K562 (cell line): ENCODE results near the gene MBNL2. TPM values are rescaled to one million over a fixed set of nuclear protein-coding genes. Genes with fewer than 3 reads are reported as not detected.

Experiments used
- CTBP1 ChIP-seq: fragments of 450-650 bp; IDR thresholded peaks from 2 replicates; pipeline ENCODE4 v1.6.1; 2016; ENCODE audit warnings: borderline replicate concordance
- E4F1 ChIP-seq: fragments of 250-450 bp; sonication (Bioruptor Pico); IDR thresholded peaks from 2 replicates; pipeline ENCODE4 v1.5.0; 2021; ENCODE audit warnings: mild to moderate bottlenecking, borderline replicate concordance
- HNRNPH1 ChIP-seq: fragments of 200-400 bp; formaldehyde crosslinking; optimal IDR thresholded peaks from 2 replicates; pipeline ENCODE3; 2017; ENCODE audit warnings: low read depth, mild to moderate bottlenecking, low read length, moderate library complexity
- IFI16 ChIP-seq: fragments of 250-450 bp; sonication (Bioruptor Pico); IDR thresholded peaks from 2 replicates; pipeline ENCODE4 v2.1.2; 2022; ENCODE audit warnings: mild to moderate bottlenecking, inconsistent platforms
- IRF1 ChIP-seq: sonication (generic); formaldehyde crosslinking; IDR thresholded peaks from 2 replicates; pipeline ENCODE4 v1.8.0; 2022; ENCODE audit warnings: missing genetic modification reagents, mild to moderate bottlenecking, borderline replicate concordance
- KAT2B ChIP-seq: IDR thresholded peaks from one replicate; pipeline ENCODE4 v1.6.1; 2012; ENCODE audit warnings: low read depth, mild to moderate bottlenecking, control low read depth, inconsistent platforms, low read length, moderate library complexity
- KDM1A ChIP-seq, 2 experiments: fragments of 450-650 bp; IDR thresholded peaks; 2 replicates each; pipeline ENCODE4 v1.6.1; 2016; ENCODE audit warnings: mild to moderate bottlenecking in 2 of 2
- MAX ChIP-seq: sonication (generic); formaldehyde crosslinking; IDR thresholded peaks from 2 replicates; pipeline ENCODE4 v1.9.0; 2022; ENCODE audit warnings: mild to moderate bottlenecking, missing genetic modification reagents
- POLR2A ChIP-seq: fragments of 450-650 bp; conservative IDR thresholded peaks from 2 replicates; pipeline ENCODE4 v1.6.1; 2016
- RBM22 ChIP-seq: fragments of 200-400 bp; formaldehyde crosslinking; IDR thresholded peaks from 2 replicates; pipeline ENCODE4 v1.6.1; 2018; ENCODE audit warnings: low read length, low read depth; ENCODE audit not compliant: poor library complexity, severe bottlenecking
- SP1 ChIP-seq: sonication (generic); formaldehyde crosslinking; IDR thresholded peaks from 2 replicates; pipeline ENCODE4 v1.8.1; 2022; ENCODE audit warnings: mild to moderate bottlenecking, missing genetic modification reagents
- ZBTB8A ChIP-seq: fragments of 450-650 bp; IDR thresholded peaks from 2 replicates; pipeline ENCODE4 v1.6.1; 2018; ENCODE audit warnings: mild to moderate bottlenecking, moderate library complexity; ENCODE audit not compliant: partially characterized antibody
- ZC3H11A ChIP-seq: IDR thresholded peaks from 2 replicates; pipeline ENCODE4 v1.6.1; 2012; ENCODE audit warnings: low read depth, low read length, improper control_type of control experiment
- ZKSCAN1 ChIP-seq: fragments of 150-350 bp; IDR thresholded peaks from 2 replicates; pipeline ENCODE4 v1.6.1; 2016; ENCODE audit warnings: low read depth, low read length
- polyA plus RNA-seq, 8 experiments: library from polyadenylated mRNA; depleted of rRNA in 4 of 8; stranded (reverse) in 5 of 8; unstranded in 3 of 8; fragments of >200 nt; fragmentation: Nextera tagmentation in 2 of 8; fragmentation: Illumina TruSeq in 1 of 8; extraction: Ambion mirVana in 2 of 8; extraction: Trizol in 1 of 8; gene quantifications; 2 replicates each; pipeline versions ENCODE4 v1.2.1 to v1.2.3, GENCODE V29; 2011 to 2014; ENCODE audit warnings: inconsistent platforms in 1 of 8, missing spikeins in 1 of 8
- total RNA-seq, 7 experiments: library from RNA; depleted of rRNA in 6 of 7; stranded (reverse); fragments of >200 nt in 6 of 7; fragmentation: Illumina TruSeq in 2 of 7; extraction: Trizol in 2 of 7; gene quantifications; 2 replicates each; pipeline versions ENCODE4 v1.2.1 to v1.2.3, GENCODE V29; 2011 to 2021; ENCODE audit warnings: low replicate concordance in 1 of 7
- TF ChIP-seq, protein P1 (sequence below): fragments of 450-650 bp; IDR thresholded peaks from 2 replicates; pipeline ENCODE4 v1.6.1; 2016; ENCODE audit warnings: low read depth, mild to moderate bottlenecking, moderate library complexity
- TF ChIP-seq, protein P2 (sequence below): fragments of 250-450 bp; sonication (Bioruptor Pico); IDR thresholded peaks from 2 replicates; pipeline ENCODE4 v1.4.0; 2020

Gene MBNL2
- total and polyA plus RNA-seq, 9 of the 15 experiments (the other 6 are each of a cell fraction or from before 2014, with no cell fraction given): 7.0 to 24.8 (median 13.8) TPM

GRCh38 chr13:97257800-97258799, 36.0 kb downstream of the MBNL2 start (continued):
- TF ChIP-seq, protein P1, sequence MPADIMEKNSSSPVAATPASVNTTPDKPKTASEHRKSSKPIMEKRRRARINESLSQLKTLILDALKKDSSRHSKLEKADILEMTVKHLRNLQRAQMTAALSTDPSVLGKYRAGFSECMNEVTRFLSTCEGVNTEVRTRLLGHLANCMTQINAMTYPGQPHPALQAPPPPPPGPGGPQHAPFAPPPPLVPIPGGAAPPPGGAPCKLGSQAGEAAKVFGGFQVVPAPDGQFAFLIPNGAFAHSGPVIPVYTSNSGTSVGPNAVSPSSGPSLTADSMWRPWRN: no peak
- TF ChIP-seq CTBP1: peak; percentile 81
- no peak for TF ChIP-seq IFI16
- no peak for TF ChIP-seq RBM22
- TF ChIP-seq, protein P2, sequence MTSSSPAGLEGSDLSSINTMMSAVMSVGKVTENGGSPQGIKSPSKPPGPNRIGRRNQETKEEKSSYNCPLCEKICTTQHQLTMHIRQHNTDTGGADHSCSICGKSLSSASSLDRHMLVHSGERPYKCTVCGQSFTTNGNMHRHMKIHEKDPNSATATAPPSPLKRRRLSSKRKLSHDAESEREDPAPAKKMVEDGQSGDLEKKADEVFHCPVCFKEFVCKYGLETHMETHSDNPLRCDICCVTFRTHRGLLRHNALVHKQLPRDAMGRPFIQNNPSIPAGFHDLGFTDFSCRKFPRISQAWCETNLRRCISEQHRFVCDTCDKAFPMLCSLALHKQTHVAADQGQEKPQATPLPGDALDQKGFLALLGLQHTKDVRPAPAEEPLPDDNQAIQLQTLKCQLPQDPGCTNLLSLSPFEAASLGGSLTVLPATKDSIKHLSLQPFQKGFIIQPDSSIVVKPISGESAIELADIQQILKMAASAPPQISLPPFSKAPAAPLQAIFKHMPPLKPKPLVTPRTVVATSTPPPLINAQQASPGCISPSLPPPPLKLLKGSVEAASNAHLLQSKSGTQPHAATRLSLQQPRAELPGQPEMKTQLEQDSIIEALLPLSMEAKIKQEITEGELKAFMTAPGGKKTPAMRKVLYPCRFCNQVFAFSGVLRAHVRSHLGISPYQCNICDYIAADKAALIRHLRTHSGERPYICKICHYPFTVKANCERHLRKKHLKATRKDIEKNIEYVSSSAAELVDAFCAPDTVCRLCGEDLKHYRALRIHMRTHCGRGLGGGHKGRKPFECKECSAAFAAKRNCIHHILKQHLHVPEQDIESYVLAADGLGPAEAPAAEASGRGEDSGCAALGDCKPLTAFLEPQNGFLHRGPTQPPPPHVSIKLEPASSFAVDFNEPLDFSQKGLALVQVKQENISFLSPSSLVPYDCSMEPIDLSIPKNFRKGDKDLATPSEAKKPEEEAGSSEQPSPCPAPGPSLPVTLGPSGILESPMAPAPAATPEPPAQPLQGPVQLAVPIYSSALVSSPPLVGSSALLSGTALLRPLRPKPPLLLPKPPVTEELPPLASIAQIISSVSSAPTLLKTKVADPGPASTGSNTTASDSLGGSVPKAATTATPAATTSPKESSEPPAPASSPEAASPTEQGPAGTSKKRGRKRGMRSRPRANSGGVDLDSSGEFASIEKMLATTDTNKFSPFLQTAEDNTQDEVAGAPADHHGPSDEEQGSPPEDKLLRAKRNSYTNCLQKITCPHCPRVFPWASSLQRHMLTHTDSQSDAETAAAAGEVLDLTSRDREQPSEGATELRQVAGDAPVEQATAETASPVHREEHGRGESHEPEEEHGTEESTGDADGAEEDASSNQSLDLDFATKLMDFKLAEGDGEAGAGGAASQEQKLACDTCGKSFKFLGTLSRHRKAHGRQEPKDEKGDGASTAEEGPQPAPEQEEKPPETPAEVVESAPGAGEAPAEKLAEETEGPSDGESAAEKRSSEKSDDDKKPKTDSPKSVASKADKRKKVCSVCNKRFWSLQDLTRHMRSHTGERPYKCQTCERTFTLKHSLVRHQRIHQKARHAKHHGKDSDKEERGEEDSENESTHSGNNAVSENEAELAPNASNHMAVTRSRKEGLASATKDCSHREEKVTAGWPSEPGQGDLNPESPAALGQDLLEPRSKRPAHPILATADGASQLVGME (CRISPR knock-in tag): no peak
- no peak for TF ChIP-seq ZC3H11A
- no peak for TF ChIP-seq ZKSCAN1
- no peak for TF ChIP-seq HNRNPH1
- TF ChIP-seq E4F1 (CRISPR knock-in tag): no peak
- TF ChIP-seq KDM1A (IDR thresholded peaks at IDR 0.05): peak in 1 of 2 experiments; percentile 16; a peak in 1 of 4 replicates
- no peak for TF ChIP-seq ZBTB8A
- no peak for TF ChIP-seq POLR2A
- TF ChIP-seq SP1: no peak
- no peak for TF ChIP-seq KAT2B
- no peak for TF ChIP-seq IRF1
- TF ChIP-seq MAX (CRISPR knock-in tag): peak; percentile 25; the same call in 1 of the 2 replicates
